Measurements from ENCODE around the gene MC4R.
A peak's percentile ranks its signal among the peaks of the same experiment; 100 is the strongest.
"Not testable (repeated sequence)": the region's sequence is repeated elsewhere in the genome, so short reads cannot be mapped to it uniquely, and the experiment has no call there.

MC4R gene

GRCh38 chr18:60372596-60372995 is at the start of gene MC4R:
MC4R (minus strand) TSS chr18:60372775; CDS start chr18:60372349, 426 bp downstream.
- DNase-seq: peak; percentile 96

- not testable (repeated sequence) for DNase-seq
Observed at GRCh38 chr18:60422306-60422705, 49.7 kb upstream of the MC4R start.

- no peak for DNase-seq
Observed at GRCh38 chr18:60421356-60422118, 49.0 kb upstream of the MC4R start.

- no peak for DNase-seq
Observed at GRCh38 chr18:60417946-60418345, 45.4 kb upstream of the MC4R start.

GRCh38 chr18:60413944-60414547 is 41.5 kb upstream of the MC4R start:
- DNase-seq: peak; percentile 8

DNA sequence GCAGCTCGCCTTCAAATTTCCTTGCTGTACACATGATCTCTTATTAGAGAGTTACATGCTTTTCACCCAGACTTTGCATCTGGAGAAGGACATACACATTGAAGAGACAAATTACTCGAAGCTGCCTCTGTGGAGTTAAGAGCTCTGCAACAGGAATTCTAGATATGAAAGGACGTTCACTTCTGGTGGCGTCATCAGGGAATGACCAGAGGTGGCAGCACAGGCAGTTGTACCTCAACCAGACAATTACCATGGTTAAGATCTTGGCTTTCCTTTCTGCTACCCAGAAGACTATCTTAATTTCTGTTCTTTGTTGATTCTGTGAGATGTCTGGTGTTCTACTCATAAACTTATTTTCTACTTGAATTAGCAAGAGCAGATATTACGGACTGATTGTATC is 39.1 kb upstream of the MC4R start:
- no peak for DNase-seq

DNA sequence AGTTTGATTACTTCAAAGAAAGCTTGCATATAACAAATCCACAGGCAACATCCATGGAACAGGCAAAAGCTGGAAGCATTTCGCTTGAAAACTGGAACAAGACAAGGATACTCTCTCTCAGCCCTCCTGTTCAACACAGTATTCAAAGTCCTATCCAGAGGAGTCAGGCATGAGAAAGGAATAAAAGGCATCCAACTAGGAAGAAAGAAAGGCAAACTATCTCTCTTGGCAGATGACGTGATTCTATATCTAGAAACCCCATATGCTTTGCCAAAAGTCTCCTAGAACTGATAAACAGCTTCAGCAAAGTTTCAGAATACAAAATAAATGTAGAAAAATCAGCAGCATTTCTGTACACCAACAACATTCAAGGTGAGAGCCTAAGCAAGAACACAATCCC is 34.1 kb upstream of the MC4R start:
- no peak for DNase-seq

GRCh38 chr18:60404486-60405085 is 32.0 kb upstream of the MC4R start:
- DNase-seq: no peak

DNA sequence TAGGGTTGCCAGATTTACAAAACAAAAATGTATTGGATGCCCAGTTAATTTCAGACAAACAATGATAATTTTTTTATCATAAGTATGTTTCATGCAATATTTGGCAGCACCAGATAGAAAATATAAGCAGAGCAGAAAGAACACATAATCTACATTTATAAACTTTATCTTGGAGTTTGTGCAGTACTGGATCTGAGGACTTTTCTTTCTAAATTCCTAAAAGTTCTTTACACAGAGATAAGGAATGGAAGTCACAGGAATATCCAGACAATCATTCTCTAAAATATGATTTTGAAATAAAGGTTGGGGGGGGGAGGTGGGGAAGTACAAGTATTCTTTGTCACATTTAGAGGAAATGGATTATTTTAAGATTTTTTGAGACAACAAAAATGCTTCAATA is 28.8 kb upstream of the MC4R start:
- DNase-seq: no peak

- no peak for DNase-seq
Observed at GRCh38 chr18:60391571-60392226, 19.1 kb upstream of the MC4R start.

DNA sequence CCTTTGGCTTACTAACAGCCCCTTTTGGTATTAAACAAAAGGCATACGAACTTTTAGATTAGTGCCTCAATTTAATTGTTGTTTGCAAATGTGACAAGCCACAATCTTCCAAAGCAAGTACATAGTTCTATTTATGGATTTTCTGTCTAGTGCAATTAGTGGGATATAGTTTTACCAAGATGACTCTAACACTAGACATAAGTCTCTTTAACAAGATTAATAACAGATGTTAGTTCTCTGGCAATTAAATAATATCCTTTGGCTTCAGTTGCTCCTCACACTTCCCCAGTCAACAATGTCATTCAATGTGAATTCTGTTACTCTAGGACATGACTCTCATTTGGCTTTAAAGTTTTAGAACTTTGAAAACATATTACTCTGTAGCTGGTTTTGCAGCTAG is 16.7 kb upstream of the MC4R start:
- DNase-seq: no peak

DNA sequence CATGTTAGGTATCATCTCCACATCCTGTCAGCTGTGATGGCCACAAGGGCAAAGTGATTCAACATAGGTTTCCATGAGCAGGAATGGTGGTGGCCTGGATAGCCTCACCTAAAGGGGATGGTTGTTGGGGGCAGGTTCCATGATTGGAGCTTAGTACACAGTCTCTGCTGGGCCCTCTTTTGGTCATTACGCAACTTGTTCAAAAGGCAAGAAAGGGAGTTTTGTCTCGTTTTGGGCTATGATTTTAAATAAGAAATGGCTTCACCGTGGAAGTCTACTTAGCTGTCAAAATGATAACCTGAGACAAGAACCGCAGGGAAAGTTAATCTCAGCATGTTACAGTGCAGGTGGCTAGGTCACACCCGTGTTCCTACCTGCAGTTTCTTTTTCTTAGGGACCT is 13.1 kb upstream of the MC4R start:
- no peak for DNase-seq

DNA sequence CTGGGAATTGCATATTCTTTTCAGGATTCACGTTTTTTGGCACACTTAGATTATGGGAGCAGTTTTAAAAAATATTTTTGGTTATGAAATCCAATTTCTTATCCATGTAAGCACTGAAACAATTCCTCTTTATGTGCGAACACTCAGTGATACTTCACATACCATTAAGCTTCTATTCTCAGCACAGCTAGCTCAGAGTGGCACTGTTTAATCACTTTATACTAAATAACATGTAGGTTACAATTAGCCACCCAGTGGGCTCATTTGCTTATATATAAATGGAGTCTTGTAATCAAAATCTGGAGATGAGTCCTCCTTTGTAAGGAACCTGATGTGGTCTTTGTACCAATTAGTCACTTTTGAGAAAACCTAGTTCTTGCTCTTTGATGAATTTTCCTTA is 11.3 kb upstream of the MC4R start:
- no peak for DNase-seq

DNA sequence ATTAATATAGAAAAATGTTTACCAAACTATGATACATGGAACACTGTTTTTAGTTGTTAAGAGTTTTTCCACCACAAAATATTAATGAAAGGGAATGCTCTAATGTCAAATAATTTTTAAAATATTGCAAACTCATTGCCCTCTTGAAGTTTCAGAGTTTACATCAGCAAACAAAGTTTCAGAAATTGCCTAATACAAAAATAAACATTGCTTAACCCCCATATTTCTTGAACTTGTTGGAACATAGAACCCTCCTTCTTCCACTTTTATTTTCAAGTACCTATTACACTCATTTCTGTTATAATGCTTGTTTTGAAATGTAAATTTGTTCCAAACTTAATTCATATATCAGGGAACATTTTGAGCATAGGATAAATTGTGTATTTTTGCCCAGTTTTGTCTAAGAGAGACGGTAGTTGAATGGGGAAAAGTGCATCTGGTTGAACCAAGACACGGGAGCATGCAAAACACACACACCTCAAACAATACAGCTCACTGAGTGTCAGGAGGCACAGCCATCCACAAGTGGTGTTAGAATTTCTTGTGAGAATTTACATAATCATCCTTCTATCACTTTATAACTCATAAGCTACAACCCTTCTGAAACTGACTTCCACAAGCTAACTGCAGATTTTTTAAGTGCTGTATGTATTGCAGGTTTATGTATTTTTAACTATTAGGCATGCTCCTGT is 5.3 kb upstream of the MC4R start:
- no peak for DNase-seq

DNA sequence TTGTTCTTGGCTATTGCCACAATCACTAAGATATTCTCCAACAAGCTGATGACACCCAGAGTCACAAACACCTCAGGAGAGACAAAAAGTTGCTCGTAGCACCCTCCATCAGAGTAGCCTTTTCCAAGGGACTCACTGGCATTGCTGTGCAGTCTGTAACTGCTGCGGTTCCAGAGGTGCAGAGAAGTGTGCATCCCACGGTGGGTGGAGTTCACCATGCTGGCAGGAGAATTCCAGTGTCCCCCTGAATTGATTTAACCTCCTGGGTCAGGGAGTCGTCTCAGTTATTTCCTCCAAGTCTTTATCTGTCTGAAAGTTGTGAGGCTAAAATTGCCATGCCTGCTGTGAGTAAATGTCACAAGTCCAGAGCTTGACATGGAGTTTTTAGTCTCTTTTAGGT is 443 bp downstream of the MC4R start:
- DNase-seq: no peak

DNA sequence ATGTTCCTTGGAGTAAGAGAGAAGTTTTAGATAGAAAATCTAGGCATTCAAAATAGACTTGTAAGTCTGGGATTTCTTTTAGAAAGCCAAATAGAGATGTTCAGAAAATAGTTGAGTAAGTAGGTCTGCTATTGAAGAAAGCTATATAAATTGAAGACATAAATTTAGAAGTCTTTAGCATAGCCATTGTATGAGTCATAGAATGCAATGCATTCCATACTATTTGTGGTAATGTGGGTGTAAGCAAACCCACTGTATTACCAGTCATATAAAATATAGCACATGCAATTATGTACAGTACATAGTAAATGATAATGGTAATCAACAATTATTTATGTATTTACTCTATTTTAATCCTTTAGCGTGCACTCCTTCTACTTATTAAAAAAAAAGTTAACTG is 14.1 kb downstream of the MC4R start:
- no peak for DNase-seq

DNA sequence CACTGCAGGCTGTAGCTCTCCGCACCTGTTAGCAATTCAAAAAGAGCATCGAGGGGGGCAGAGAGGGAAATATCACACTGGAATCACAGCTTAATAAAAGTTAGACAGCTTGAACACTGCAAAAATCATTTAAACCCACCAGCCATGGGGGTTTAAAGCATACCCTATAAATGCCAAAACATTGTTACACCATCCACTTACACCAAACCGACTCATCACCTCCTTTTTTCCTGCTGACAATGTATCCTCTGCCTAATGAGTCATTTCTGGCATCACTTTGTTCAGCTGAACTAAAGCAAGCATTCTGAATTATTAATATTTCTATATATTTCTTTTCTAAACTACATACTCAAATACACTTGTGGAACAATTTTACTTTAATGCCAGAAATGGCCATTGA is 21.6 kb downstream of the MC4R start:
- no peak for DNase-seq

GRCh38 chr18:60350150-60350549 is 22.4 kb downstream of the MC4R start:
- no peak for DNase-seq

GRCh38 chr18:60347526-60348045 is 25.0 kb downstream of the MC4R start:
- no peak for DNase-seq

- no peak for DNase-seq
Observed at GRCh38 chr18:60339018-60339417, 33.6 kb downstream of the MC4R start.

- no peak for DNase-seq
Observed at GRCh38 chr18:60331890-60332289, 40.7 kb downstream of the MC4R start.

DNA sequence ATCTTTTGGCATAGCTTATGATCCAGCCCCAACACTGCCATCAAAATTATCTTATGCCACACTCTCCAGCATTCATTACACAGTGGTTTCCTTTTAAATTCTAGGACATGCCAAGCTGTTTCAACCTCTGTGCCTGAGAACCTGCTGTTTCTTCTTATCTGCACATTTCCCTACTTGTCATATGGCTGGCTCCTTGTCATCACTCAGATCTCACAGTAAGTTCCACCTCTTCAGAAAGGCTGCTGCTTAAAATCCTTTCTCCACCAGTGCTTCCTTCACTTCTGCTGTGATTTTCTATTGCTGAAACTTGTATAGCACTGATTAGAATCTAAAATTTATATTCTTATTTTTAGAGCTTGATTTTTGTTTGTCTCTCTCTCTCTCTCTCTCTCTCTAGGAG is 43.4 kb downstream of the MC4R start:
- DNase-seq: no peak

DNA sequence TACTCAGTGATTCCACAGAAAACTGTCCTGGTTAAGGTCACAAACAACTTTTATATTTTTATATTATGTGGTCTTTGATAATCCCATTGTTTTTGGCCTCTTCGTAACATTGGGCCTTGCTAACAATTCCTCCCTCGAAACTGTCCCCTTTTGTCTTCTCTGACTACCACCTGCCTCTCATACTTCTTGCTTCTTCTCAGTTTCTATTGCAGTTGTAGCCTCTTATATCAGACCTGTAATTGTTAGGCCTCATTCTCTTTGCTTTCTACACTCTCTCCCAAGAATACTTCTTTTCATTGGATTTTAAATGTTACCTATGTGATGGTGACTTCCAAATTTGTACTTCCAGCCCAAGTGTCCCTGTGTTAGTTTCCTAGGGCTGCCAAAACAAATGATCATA is 44.7 kb downstream of the MC4R start:
- DNase-seq: no peak

All from NCI-H1105 treated with DMSO at 0.1 percent for 48 hours (cell line).